Measurements from ENCODE around the gene MRPL23.

MRPL23 gene

DNA sequence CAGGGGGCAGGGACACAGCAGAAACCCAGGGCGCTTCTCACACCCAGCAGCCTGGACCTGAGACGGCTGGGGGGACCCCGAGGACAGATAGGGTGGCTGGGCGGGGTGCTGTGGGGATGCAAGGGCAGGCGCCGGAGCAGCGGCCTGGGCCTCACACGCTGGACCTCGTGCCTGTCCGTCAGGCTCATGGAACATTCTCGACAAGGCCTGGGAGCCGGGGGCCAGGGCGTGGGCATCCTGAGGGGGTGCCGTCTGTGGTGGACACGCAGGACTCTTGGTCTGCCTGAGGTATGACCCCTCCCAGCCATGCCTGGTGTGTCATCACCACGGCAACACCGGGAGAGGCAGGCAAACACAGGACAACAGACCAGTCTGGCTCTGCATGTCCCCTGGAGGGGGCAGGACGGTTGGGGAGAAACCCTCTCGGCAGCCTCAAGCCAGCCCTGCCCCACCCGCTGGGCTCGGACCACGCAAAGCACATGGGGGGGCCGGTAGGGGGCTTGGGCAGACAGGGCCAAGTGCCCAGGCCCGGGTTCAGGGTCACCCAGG lies 21.4 kb downstream of the MRPL23 start:
- Histone ChIP-seq H3K79me2 (ENCODE audit: insufficient read depth, low read length) (no peaks in the 10 kb centered on the region), H3K27ac (ENCODE audit: low read depth, low read length) (no peak overlapping the region), H3K9ac (ENCODE audit: low read length) (no peak overlapping the region), H3K9me2 (replicated peaks; ENCODE audit: insufficient read depth, low read length) (no peaks in the 10 kb centered on the region), H3K27me3 (ENCODE audit: low read length) (no peaks in the 10 kb centered on the region), H3K9me3 (ENCODE audit: insufficient read depth, low read length) (no peaks in the 10 kb centered on the region), H3K4me2 (ENCODE audit: low read depth, low read length, poor library complexity, severe bottlenecking) (no peak overlapping the region), H4K20me1 (ENCODE audit: low read depth, low read length) (no peaks in the 10 kb centered on the region), H3K4me3 (ENCODE audit: insufficient read depth, low read length, poor library complexity, severe bottlenecking) (no peak overlapping the region), H3F3A (ENCODE audit: insufficient read depth) (no peaks in the 10 kb centered on the region), H2AFZ (ENCODE audit: low read depth, low read length, severe bottlenecking) (no peak overlapping the region), H3K36me3 (ENCODE audit: low read length) (no peaks in the 10 kb centered on the region)
- no peak for TF ChIP-seq EZH2phosphoT487 (conservative IDR thresholded peaks at IDR 0.05; ENCODE audit: low read length)
- TF ChIP-seq, protein P1, sequence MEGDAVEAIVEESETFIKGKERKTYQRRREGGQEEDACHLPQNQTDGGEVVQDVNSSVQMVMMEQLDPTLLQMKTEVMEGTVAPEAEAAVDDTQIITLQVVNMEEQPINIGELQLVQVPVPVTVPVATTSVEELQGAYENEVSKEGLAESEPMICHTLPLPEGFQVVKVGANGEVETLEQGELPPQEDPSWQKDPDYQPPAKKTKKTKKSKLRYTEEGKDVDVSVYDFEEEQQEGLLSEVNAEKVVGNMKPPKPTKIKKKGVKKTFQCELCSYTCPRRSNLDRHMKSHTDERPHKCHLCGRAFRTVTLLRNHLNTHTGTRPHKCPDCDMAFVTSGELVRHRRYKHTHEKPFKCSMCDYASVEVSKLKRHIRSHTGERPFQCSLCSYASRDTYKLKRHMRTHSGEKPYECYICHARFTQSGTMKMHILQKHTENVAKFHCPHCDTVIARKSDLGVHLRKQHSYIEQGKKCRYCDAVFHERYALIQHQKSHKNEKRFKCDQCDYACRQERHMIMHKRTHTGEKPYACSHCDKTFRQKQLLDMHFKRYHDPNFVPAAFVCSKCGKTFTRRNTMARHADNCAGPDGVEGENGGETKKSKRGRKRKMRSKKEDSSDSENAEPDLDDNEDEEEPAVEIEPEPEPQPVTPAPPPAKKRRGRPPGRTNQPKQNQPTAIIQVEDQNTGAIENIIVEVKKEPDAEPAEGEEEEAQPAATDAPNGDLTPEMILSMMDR (IDR thresholded peaks at IDR 0.05; ENCODE audit: insufficient read depth, low read length, poor library complexity, severe bottlenecking), result no peak

GRCh38 chr11:1969035-1969434 lies 21.9 kb downstream of the MRPL23 start:
- H3F3A ChIP-seq (ENCODE audit: insufficient read depth), result no peaks in the 10 kb centered on the region
- no peak overlapping the region for H3K9ac ChIP-seq (ENCODE audit: low read length)
- H4K20me1 ChIP-seq (ENCODE audit: low read depth, low read length), result no peaks in the 10 kb centered on the region
- no peak overlapping the region for H2AFZ ChIP-seq (ENCODE audit: low read depth, low read length, severe bottlenecking)
- no peaks in the 10 kb centered on the region for H3K79me2 ChIP-seq (ENCODE audit: insufficient read depth, low read length)
- H3K27me3 ChIP-seq (ENCODE audit: low read length), result no peaks in the 10 kb centered on the region
- H3K9me3 ChIP-seq (ENCODE audit: insufficient read depth, low read length), result no peaks in the 10 kb centered on the region
- H3K36me3 ChIP-seq (ENCODE audit: low read length), result no peaks in the 10 kb centered on the region
- H3K9me2 ChIP-seq (replicated peaks; ENCODE audit: insufficient read depth, low read length), result no peaks in the 10 kb centered on the region
- TF ChIP-seq EZH2phosphoT487 (conservative IDR thresholded peaks at IDR 0.05; ENCODE audit: low read length), result no peak
- TF ChIP-seq, protein P1 (IDR thresholded peaks at IDR 0.05; ENCODE audit: insufficient read depth, low read length, poor library complexity, severe bottlenecking), result no peak
- no peak overlapping the region for H3K27ac ChIP-seq (ENCODE audit: low read depth, low read length)
- H3K4me2 ChIP-seq (ENCODE audit: low read depth, low read length, poor library complexity, severe bottlenecking), result no peak overlapping the region
- no peak overlapping the region for H3K4me3 ChIP-seq (ENCODE audit: insufficient read depth, low read length, poor library complexity, severe bottlenecking)

DNA sequence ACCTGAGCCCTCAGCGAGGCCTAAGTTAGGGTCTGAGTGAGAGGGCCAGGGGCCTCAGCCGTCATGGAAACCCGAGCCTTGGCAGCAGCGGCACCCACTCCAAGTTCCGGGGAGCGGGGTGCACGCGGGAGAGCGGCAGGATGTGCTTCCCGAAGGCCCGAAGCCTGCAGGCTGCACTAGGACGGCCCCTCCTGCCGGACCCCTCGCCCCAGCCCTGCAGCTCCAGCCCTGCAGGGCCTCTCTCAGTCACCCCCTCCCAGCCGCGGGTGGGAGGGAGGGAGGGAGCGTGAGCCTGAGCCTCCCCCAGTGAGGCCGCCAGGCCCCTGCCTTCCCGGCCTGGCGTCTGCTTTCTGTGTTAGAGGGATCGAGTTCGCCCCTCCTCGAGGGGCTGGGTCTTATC lies 22.6 kb downstream of the MRPL23 start:
- Histone ChIP-seq H3K4me3 (ENCODE audit: insufficient read depth, low read length, poor library complexity, severe bottlenecking) (no peak overlapping the region), H3F3A (ENCODE audit: insufficient read depth) (no peaks in the 10 kb centered on the region), H3K79me2 (ENCODE audit: insufficient read depth, low read length) (no peaks in the 10 kb centered on the region), H3K27ac (ENCODE audit: low read depth, low read length) (no peak overlapping the region), H2AFZ (ENCODE audit: low read depth, low read length, severe bottlenecking) (no peak overlapping the region), H3K9me2 (replicated peaks; ENCODE audit: insufficient read depth, low read length) (no peaks in the 10 kb centered on the region), H3K36me3 (ENCODE audit: low read length) (no peaks in the 10 kb centered on the region), H3K9ac (ENCODE audit: low read length) (no peak overlapping the region), H4K20me1 (ENCODE audit: low read depth, low read length) (no peaks in the 10 kb centered on the region), H3K4me2 (ENCODE audit: low read depth, low read length, poor library complexity, severe bottlenecking) (no peak overlapping the region), H3K27me3 (ENCODE audit: low read length) (no peaks in the 10 kb centered on the region), H3K9me3 (ENCODE audit: insufficient read depth, low read length) (no peaks in the 10 kb centered on the region)
- TF ChIP-seq, protein P1 (IDR thresholded peaks at IDR 0.05; ENCODE audit: insufficient read depth, low read length, poor library complexity, severe bottlenecking), result no peak
- no peak for TF ChIP-seq EZH2phosphoT487 (conservative IDR thresholded peaks at IDR 0.05; ENCODE audit: low read length)

Measured in SU-DHL-6 (cell line).